GM12891 (cell line): ENCODE data around the gene WDR81.

Source experiments
- POLR2A ChIP-seq: IDR thresholded peaks from 2 replicates; pipeline ENCODE4 v1.6.1; 2011; ENCODE audit warnings: low read depth, low read length, control low read depth
- POLR2AphosphoS5 ChIP-seq: IDR thresholded peaks from 2 replicates; pipeline ENCODE4 v1.6.1; 2011; ENCODE audit warnings: low read depth, low read length, control low read depth

DNA sequence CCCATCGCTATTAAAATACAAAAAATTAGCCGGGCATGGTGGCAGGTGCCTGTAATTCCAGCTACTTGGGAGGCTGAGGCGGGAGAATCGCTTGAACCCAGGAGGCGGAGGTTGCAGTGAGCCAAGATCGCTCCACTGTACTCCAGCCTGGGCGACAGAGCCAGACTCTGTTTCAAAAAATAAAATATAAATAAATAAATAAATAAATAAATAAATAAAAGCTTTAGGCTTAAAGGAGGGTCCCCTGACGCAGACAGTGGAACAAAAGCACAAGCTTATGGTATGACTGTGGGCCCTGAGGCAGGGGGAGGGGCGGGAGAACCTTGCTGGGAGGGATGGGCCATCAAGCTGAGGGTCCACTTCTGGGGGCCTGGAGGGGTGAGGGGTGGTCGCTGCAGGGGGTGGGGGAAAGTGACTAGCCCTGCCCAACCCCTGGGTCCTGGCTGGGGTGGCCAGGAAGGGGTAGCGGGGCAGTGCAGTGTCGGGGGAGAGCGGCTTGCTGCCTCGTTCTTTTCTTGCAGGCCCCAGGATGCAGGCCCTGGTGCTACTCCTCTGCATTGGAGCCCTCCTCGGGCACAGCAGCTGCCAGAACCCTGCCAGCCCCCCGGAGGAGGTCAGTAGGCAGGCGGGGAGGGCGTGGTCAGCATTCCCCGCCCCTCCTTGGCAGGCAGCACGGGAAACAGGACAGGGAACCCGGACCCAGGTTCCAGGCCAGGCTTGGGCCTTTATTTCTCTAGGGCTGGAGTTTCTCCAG, 42.1 kb downstream of the WDR81 start:
- no peak for TF ChIP-seq POLR2A
- no peak for TF ChIP-seq POLR2AphosphoS5
